ENCODE data around the gene IER3. TPM values are rescaled to one million over a fixed set of nuclear protein-coding genes. Genes with fewer than 3 reads are reported as not detected.

Gene IER3
- polyA plus RNA-seq, 1 of the 3 experiments (the other 2 are of a cell fraction): 12.9 TPM

- no peak overlapping the region for H2AFZ ChIP-seq (ENCODE audit: low read depth)
- DNase-seq: no peak
- no peak overlapping the region for H3K4me3 ChIP-seq (ENCODE audit: low read depth in 2 of 2, low read length in 1 of 2)
- H3K9ac ChIP-seq: no peak overlapping the region
- H3K27me3 ChIP-seq (ENCODE audit: insufficient read depth): no peaks in the 10 kb centered on the region
- WGBS (ENCODE audit: low lambda C conversion rate): 94% methylated on average over 8 of the region's 8 CpGs
- POLR2A ChIA-PET: no interaction called here
- H4K20me1 ChIP-seq (ENCODE audit: insufficient read depth): no peaks in the 10 kb centered on the region
- H3F3A ChIP-seq (replicated peaks; ENCODE audit: insufficient read depth): peaks cover 26% of the 10 kb centered on the region
- H3K4me1 ChIP-seq (ENCODE audit: control insufficient read depth in 1 of 2, insufficient read depth in 2 of 2, low read depth in 1 of 2, low read length in 1 of 2): peaks cover 9 to 24% of the 10 kb centered on the region in 2 experiments; a peak in 3 of 4 replicates
- TF ChIP-seq RCOR1 (IDR thresholded peaks at IDR 0.05; ENCODE audit: low read length) (no peak), CHD2 (IDR thresholded peaks at IDR 0.05; ENCODE audit: low read length, partially characterized antibody) (no peak)
- no peaks in the 10 kb centered on the region for H3K9me3 ChIP-seq
- H3K9me2 ChIP-seq: no peaks in the 10 kb centered on the region
- H3K36me3 ChIP-seq (replicated peaks in 1 of 2; ENCODE audit: control insufficient read depth in 1 of 2, insufficient read depth in 2 of 2, low read length in 1 of 2): no peaks in the 10 kb centered on the region
- H3K4me2 ChIP-seq: no peak overlapping the region
- no peaks in the 10 kb centered on the region for H3K79me2 ChIP-seq (ENCODE audit: insufficient read depth)
- H3K27ac ChIP-seq (ENCODE audit: low read depth in 2 of 2, low read length in 1 of 2): peak overlapping the region in 1 of 2 experiments; percentile 93; a peak in 2 of 4 replicates
- CTCF ChIA-PET: interaction anchor here (1.0 to 2.3 kb wide), 2 partner anchors 20 to 81 kb away, joined by 3 to 5 read pairs; no protein-coding TSS in a partner anchor
Measured at GRCh38 chr6:30760549-30760948, 16.2 kb upstream of the IER3 start.

- Histone ChIP-seq H3K4me1 (ENCODE audit: control insufficient read depth in 1 of 2, insufficient read depth in 2 of 2, low read depth in 1 of 2, low read length in 1 of 2) (peaks cover 9 to 23% of the 10 kb centered on the region in 2 experiments; a peak in 3 of 4 replicates), H3K9ac (peak overlapping the region; percentile 59; the same call in 1 of the 2 replicates), H3K27me3 (ENCODE audit: insufficient read depth) (no peaks in the 10 kb centered on the region), H3K4me2 (0 out of 2 replicates have a peak overlapping the region, but pooled peaks have one; percentile 6), H3K9me2 (no peaks in the 10 kb centered on the region), H3K27ac (ENCODE audit: low read depth in 2 of 2, low read length in 1 of 2) (peak overlapping the region; percentile 36 to 93; a peak in 3 of 4 replicates), H3F3A (replicated peaks; ENCODE audit: insufficient read depth) (peaks cover 26% of the 10 kb centered on the region), H3K79me2 (ENCODE audit: insufficient read depth) (no peaks in the 10 kb centered on the region), H2AFZ (ENCODE audit: low read depth) (no peak overlapping the region), H3K9me3 (no peaks in the 10 kb centered on the region), H3K4me3 (ENCODE audit: low read depth in 2 of 2, low read length in 1 of 2) (no peak overlapping the region), H4K20me1 (ENCODE audit: insufficient read depth) (no peaks in the 10 kb centered on the region), H3K36me3 (replicated peaks in 1 of 2; ENCODE audit: control insufficient read depth in 1 of 2, insufficient read depth in 2 of 2, low read length in 1 of 2) (no peaks in the 10 kb centered on the region)
- CTCF ChIA-PET: interaction anchor here (1.0 to 2.3 kb wide), 4 partner anchors 20 to 81 kb away, joined by 3 to 6 read pairs (median 4); no protein-coding TSS in a partner anchor
- DNase-seq: no peak
- POLR2A ChIA-PET: no interaction called here
- 65% methylated on average over 7 of the region's 10 CpGs for WGBS (ENCODE audit: low lambda C conversion rate)
- TF ChIP-seq RXRA (IDR thresholded peaks at IDR 0.05; ENCODE audit: borderline replicate concordance, low read depth) (peak; percentile 27; the same call in 1 of the 2 replicates), USF1 (IDR thresholded peaks at IDR 0.05; ENCODE audit: borderline replicate concordance, low read depth) (no peak), ELF1 (IDR thresholded peaks at IDR 0.05) (no peak), EP300 (IDR thresholded peaks at IDR 0.05; ENCODE audit: borderline replicate concordance in 1 of 2, low read depth in 1 of 2, low read length in 1 of 2) (peak in 1 of 2 experiments; percentile 75; a peak in 1 of 4 replicates), SIN3A (IDR thresholded peaks at IDR 0.05; ENCODE audit: borderline replicate concordance, low read depth, low read length) (peak; percentile 66), GABPA (IDR thresholded peaks at IDR 0.05; ENCODE audit: low read depth) (no peak), TAF1 (IDR thresholded peaks at IDR 0.05; ENCODE audit: borderline replicate concordance, low read depth, low read length) (peak; percentile 25; the same call in 1 of the 2 replicates), FOSL2 (IDR thresholded peaks at IDR 0.05; ENCODE audit: borderline replicate concordance, low read depth) (peak; percentile 72), ZBTB33 (IDR thresholded peaks at IDR 0.05; ENCODE audit: borderline replicate concordance, low read depth) (no peak), NFIC (IDR thresholded peaks at IDR 0.05; ENCODE audit: borderline replicate concordance) (peak; percentile 38; the same call in 1 of the 2 replicates), MXI1 (IDR thresholded peaks at IDR 0.05; ENCODE audit: low read depth, low read length) (no peak), PBX3 (IDR thresholded peaks at IDR 0.05) (peak; percentile 81), MAX (IDR thresholded peaks at IDR 0.05; ENCODE audit: low read depth) (no peak), REST (IDR thresholded peaks at IDR 0.05; ENCODE audit: low read depth, low read length) (peak; percentile 53), YY1 (IDR thresholded peaks at IDR 0.05; ENCODE audit: low read depth) (no peak), RCOR1 (IDR thresholded peaks at IDR 0.05; ENCODE audit: low read length) (no peak), TCF12 (IDR thresholded peaks at IDR 0.05) (peak; percentile 82), MEF2A (IDR thresholded peaks at IDR 0.05; ENCODE audit: borderline replicate concordance, low read depth) (no peak)
Measured at GRCh38 chr6:30759575-30760239, 15.4 kb upstream of the IER3 start.
